Amniotic stem cell (primary cell): ENCODE results near the gene TAF15.

Experiments used
- DNase-seq: peaks from one replicate; lab custom pipeline; 2025; lab: John Stamatoyannopoulos, UW

Gene TAF15

GRCh38 chr17:35788477-35789368 lies 20.6 kb upstream of the TAF15 start:
- DNase-seq: peak; percentile 84

- DNase-seq: no peak
These were observed 18.4 kb upstream of the TAF15 start for GRCh38 chr17:35790841-35791240.

GRCh38 chr17:35791681-35792350 lies 17.5 kb upstream of the TAF15 start:
- DNase-seq: no peak

- DNase-seq: no peak
These were observed 16.0 kb upstream of the TAF15 start for GRCh38 chr17:35793257-35793656.

GRCh38 chr17:35795007-35795870 lies 14.0 kb upstream of the TAF15 start, which contains the start of gene MMP28:
TSS of gene MMP28 (minus strand) at chr17:35795641. CDS start at chr17:35795377, 264 bp downstream.
- no peak for DNase-seq

- DNase-seq: no peak
These were observed 13.4 kb upstream of the TAF15 start for GRCh38 chr17:35795871-35796265.

GRCh38 chr17:35796942-35797341 lies 12.3 kb upstream of the TAF15 start:
- DNase-seq: no peak

GRCh38 chr17:35797370-35797769 lies 11.9 kb upstream of the TAF15 start:
- no peak for DNase-seq

- no peak for DNase-seq
These were observed 11.4 kb upstream of the TAF15 start for GRCh38 chr17:35797918-35798317.

- peak; percentile 11 for DNase-seq
These were observed 9.3 kb upstream of the TAF15 start for GRCh38 chr17:35799942-35800341.

GRCh38 chr17:35801583-35802224 lies 7.6 kb upstream of the TAF15 start:
- no peak for DNase-seq

- DNase-seq: peak; percentile 80
These were observed 4.6 kb upstream of the TAF15 start for GRCh38 chr17:35804658-35805192.

GRCh38 chr17:35807371-35808144 lies 1.7 kb upstream of the TAF15 start:
- DNase-seq: no peak

GRCh38 chr17:35808240-35808961 lies 883 bp upstream of the TAF15 start:
- no peak for DNase-seq

GRCh38 chr17:35809855-35810461 lies 674 bp downstream of the TAF15 start:
- no peak for DNase-seq

- no peak for DNase-seq
These were observed 2.5 kb downstream of the TAF15 start for GRCh38 chr17:35811759-35812158.

- DNase-seq: no peak
These were observed 3.2 kb downstream of the TAF15 start for GRCh38 chr17:35812456-35812855.

GRCh38 chr17:35816723-35817122 lies 7.4 kb downstream of the TAF15 start:
- no peak for DNase-seq

- DNase-seq: no peak
These were observed 7.9 kb downstream of the TAF15 start for GRCh38 chr17:35817196-35817595.

GRCh38 chr17:35819455-35819854 lies 10.2 kb downstream of the TAF15 start:
- DNase-seq: no peak
